ENCODE data around the gene ENTPD8. TPM values are rescaled to one million over a fixed set of nuclear protein-coding genes. Genes with fewer than 3 reads are reported as not detected.

ENTPD8 gene
- total and polyA plus RNA-seq, 2 of the 13 experiments (the other 11 are each of a cell fraction or from before 2014, with no cell fraction given) = 0.26 to 0.44 TPM

GRCh38 chr9:137462986-137463930 lies 22.1 kb upstream of the ENTPD8 start (continued):
- TF ChIP-seq, protein P1, sequence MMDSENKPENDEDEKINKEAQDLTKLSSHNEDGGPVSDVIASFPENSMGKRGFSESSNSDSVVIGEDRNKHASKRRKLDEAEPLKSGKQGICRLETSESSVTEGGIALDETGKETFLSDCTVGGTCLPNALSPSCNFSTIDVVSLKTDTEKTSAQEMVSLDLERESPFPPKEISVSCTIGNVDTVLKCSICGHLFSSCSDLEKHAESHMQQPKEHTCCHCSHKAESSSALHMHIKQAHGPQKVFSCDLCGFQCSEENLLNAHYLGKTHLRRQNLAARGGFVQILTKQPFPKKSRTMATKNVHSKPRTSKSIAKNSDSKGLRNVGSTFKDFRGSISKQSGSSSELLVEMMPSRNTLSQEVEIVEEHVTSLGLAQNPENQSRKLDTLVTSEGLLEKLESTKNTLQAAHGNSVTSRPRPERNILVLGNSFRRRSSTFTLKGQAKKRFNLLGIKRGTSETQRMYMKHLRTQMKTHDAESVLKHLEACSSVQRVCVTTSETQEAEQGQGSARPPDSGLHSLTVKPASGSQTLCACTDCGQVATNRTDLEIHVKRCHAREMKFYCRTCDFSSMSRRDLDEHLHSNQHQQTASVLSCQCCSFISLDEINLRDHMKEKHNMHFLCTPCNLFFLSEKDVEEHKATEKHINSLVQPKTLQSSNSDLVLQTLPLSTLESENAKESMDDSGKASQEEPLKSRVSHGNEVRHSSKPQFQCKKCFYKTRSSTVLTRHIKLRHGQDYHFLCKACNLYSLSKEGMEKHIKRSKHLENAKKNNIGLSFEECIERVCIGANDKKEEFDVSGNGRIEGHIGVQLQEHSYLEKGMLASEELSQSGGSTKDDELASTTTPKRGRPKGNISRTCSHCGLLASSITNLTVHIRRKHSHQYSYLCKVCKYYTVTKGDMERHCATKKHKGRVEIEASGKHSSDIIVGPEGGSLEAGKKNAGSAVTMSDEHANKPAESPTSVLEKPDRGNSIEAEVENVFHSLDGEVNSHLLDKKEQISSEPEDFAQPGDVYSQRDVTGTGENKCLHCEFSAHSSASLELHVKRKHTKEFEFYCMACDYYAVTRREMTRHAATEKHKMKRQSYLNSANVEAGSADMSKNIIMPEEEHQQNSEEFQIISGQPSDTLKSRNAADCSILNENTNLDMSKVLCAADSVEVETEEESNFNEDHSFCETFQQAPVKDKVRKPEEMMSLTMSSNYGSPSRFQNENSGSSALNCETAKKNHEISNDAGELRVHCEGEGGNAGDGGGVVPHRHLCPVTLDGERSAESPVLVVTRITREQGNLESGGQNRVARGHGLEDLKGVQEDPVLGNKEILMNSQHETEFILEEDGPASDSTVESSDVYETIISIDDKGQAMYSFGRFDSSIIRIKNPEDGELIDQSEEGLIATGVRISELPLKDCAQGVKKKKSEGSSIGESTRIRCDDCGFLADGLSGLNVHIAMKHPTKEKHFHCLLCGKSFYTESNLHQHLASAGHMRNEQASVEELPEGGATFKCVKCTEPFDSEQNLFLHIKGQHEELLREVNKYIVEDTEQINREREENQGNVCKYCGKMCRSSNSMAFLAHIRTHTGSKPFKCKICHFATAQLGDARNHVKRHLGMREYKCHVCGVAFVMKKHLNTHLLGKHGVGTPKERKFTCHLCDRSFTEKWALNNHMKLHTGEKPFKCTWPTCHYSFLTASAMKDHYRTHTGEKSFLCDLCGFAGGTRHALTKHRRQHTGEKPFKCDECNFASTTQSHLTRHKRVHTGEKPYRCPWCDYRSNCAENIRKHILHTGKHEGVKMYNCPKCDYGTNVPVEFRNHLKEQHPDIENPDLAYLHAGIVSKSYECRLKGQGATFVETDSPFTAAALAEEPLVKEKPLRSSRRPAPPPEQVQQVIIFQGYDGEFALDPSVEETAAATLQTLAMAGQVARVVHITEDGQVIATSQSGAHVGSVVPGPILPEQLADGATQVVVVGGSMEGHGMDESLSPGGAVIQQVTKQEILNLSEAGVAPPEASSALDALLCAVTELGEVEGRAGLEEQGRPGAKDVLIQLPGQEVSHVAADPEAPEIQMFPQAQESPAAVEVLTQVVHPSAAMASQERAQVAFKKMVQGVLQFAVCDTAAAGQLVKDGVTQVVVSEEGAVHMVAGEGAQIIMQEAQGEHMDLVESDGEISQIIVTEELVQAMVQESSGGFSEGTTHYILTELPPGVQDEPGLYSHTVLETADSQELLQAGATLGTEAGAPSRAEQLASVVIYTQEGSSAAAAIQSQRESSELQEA (CRISPR knock-in tag; IDR thresholded peaks at IDR 0.05; ENCODE audit: not compliant biosample characterization) = peak; percentile 27
- TF ChIP-seq STAT6 (CRISPR knock-in tag; IDR thresholded peaks at IDR 0.05; ENCODE audit: borderline replicate concordance) (peak; percentile 67; the same call in 1 of the 2 replicates), ZNF446 (CRISPR knock-in tag; IDR thresholded peaks at IDR 0.05) (0 out of 2 replicates have a peak, but pooled peaks have one; percentile 19), ATF7-NPFF (CRISPR knock-in tag; IDR thresholded peaks at IDR 0.05; ENCODE audit: low read depth) (peak; percentile 61; the same call in 1 of the 2 replicates), GATA4 (IDR thresholded peaks at IDR 0.05; ENCODE audit: borderline replicate concordance, low read depth) (no peak), ZNF354B (CRISPR knock-in tag; IDR thresholded peaks at IDR 0.05) (no peak), ZNF552 (CRISPR knock-in tag; IDR thresholded peaks at IDR 0.05; ENCODE audit: borderline replicate concordance) (no peak), MED1 (CRISPR knock-in tag; IDR thresholded peaks at IDR 0.05) (peak; percentile 98), ZNF772 (CRISPR knock-in tag; IDR thresholded peaks at IDR 0.05) (peak; percentile 71), ZKSCAN8 (CRISPR knock-in tag; IDR thresholded peaks at IDR 0.05; ENCODE audit: borderline replicate concordance) (no peak), HBP1 (CRISPR knock-in tag; IDR thresholded peaks at IDR 0.05; ENCODE audit: low read depth) (0 out of 2 replicates have a peak, but pooled peaks have one; percentile 61), ZKSCAN5 (CRISPR knock-in tag; IDR thresholded peaks at IDR 0.05) (no peak)
- TF ChIP-seq, protein P2, sequence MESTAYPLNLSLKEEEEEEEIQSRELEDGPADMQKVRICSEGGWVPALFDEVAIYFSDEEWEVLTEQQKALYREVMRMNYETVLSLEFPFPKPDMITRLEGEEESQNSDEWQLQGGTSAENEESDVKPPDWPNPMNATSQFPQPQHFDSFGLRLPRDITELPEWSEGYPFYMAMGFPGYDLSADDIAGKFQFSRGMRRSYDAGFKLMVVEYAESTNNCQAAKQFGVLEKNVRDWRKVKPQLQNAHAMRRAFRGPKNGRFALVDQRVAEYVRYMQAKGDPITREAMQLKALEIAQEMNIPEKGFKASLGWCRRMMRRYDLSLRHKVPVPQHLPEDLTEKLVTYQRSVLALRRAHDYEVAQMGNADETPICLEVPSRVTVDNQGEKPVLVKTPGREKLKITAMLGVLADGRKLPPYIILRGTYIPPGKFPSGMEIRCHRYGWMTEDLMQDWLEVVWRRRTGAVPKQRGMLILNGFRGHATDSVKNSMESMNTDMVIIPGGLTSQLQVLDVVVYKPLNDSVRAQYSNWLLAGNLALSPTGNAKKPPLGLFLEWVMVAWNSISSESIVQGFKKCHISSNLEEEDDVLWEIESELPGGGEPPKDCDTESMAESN (CRISPR knock-in tag; conservative IDR thresholded peaks at IDR 0.05) = no peak
